Bronchial epithelial cell (primary cell): ENCODE measurements around the gene CAPN10. TPM values are rescaled to one million over a fixed set of nuclear protein-coding genes. Genes with fewer than 3 reads are reported as not detected.
"Not testable (repeated sequence)": the region's sequence is repeated elsewhere in the genome, so short reads cannot be mapped to it uniquely, and the experiment has no call there.

Experiments used
- DNase-seq: peaks from one replicate; pipeline ENCODE4 v3.0.0-alpha.2; 2010; ENCODE audit warnings: low read depth
- FAIRE-seq: peaks from 2 replicates; lab custom pipeline; 2011; peaks lifted over from hg19 to GRCh38; lab: Jason Lieb, UNC
- H3K27me3 ChIP-seq: 2 replicates; pipeline ENCODE4 v1.5.1; 2011; ENCODE audit warnings: low read length; ENCODE audit not compliant: control insufficient read depth, insufficient read depth
- H3K36me3 ChIP-seq: 2 replicates; pipeline ENCODE4 v1.5.1; 2011; ENCODE audit warnings: low read length; ENCODE audit not compliant: control insufficient read depth, insufficient read depth
- H3K4me3 ChIP-seq: 2 replicates; pipeline ENCODE4 v1.5.1; 2011; ENCODE audit warnings: mild to moderate bottlenecking, low read depth, low read length, control low read depth
- CTCF ChIP-seq: IDR thresholded peaks from 2 replicates; pipeline ENCODE4 v1.5.1; 2011; ENCODE audit warnings: mild to moderate bottlenecking, moderate library complexity, low read length, control low read depth, inconsistent platforms; ENCODE audit not compliant: insufficient read depth, severe bottlenecking
- total RNA-seq: library from RNA; depleted of rRNA; stranded (reverse); fragments of >200 nt; gene quantifications from 2 replicates; pipeline ENCODE4 v1.2.1, GENCODE V29; 2014

CAPN10 gene
- total RNA-seq, 1 donor from 2014 or later, result 13.4 TPM

- DNase-seq, result no peak
- Histone ChIP-seq H3K27me3 (no peaks in the 10 kb centered on the region), H3K36me3 (no peaks in the 10 kb centered on the region), H3K4me3 (no peak overlapping the region)
- TF ChIP-seq CTCF, result no peak
- FAIRE-seq, result no peak
Observed at GRCh38 chr2:240613781-240614180, 27.2 kb downstream of the CAPN10 start.

DNA sequence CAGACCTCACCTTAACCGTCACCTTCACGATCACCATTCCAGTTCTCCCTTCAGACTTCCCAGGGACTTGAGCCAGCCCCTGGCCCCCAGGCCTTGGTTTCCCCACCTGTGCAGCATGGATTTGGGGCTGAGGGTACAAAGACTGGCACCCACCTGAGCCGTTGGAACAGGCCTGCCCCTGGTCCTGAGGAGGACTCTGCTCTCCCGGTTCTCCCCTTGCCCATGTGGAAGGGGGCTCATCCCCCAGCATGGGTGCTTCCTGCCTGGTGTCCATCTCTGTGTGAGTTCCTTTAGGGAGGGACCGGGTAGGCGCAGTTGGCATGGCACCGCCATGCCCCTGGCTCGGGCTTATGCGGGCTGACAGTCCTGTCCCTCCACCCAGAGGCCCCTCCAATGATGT, 27.9 kb downstream of the CAPN10 start:
- no peak for FAIRE-seq
- DNase-seq, result no peak
- H3K4me3 ChIP-seq, result no peak overlapping the region
- TF ChIP-seq CTCF, result no peak
- no peaks in the 10 kb centered on the region for H3K27me3 ChIP-seq
- H3K36me3 ChIP-seq, result no peaks in the 10 kb centered on the region

GRCh38 chr2:240615396-240615795, 28.9 kb downstream of the CAPN10 start:
- no peak for FAIRE-seq
- no peak for TF ChIP-seq CTCF
- Histone ChIP-seq H3K27me3 (no peaks in the 10 kb centered on the region), H3K4me3 (no peak overlapping the region), H3K36me3 (no peaks in the 10 kb centered on the region)
- DNase-seq, result no peak

- no peak for TF ChIP-seq CTCF
- no peaks in the 10 kb centered on the region for H3K36me3 ChIP-seq
- FAIRE-seq, result no peak
- no peaks in the 10 kb centered on the region for H3K27me3 ChIP-seq
- no peak overlapping the region for H3K4me3 ChIP-seq
- no peak for DNase-seq
Observed at GRCh38 chr2:240615820-240616547, 29.4 kb downstream of the CAPN10 start.

GRCh38 chr2:240616860-240617666, 30.5 kb downstream of the CAPN10 start:
- not testable (repeated sequence) for H3K4me3 ChIP-seq, DNase-seq, FAIRE-seq, H3K27me3 ChIP-seq, H3K36me3 ChIP-seq

GRCh38 chr2:240618776-240619175, 32.2 kb downstream of the CAPN10 start:
- Histone ChIP-seq H3K36me3 (no peaks in the 10 kb centered on the region), H3K4me3 (no peak overlapping the region), H3K27me3 (no peaks in the 10 kb centered on the region)
- DNase-seq (no peak), FAIRE-seq (no peak)
- no peak for TF ChIP-seq CTCF
